B cell (primary cell): ENCODE data around the gene TMEM238.

Experiments
- EZH2 ChIP-seq: IDR thresholded peaks from 2 replicates; pipeline ENCODE4 v1.6.1; 2012; ENCODE audit warnings: borderline replicate concordance, low read depth, mild to moderate bottlenecking, moderate library complexity, low read length; ENCODE audit not compliant: insufficient read depth, poor library complexity, severe bottlenecking
- TF ChIP-seq, protein P1 (sequence below): fragments of 200-600 bp; IDR thresholded peaks from one replicate; pipeline ENCODE4 v1.8.0; 2022; ENCODE audit warnings: antibody characterized with exemption, mild to moderate bottlenecking

DNA sequence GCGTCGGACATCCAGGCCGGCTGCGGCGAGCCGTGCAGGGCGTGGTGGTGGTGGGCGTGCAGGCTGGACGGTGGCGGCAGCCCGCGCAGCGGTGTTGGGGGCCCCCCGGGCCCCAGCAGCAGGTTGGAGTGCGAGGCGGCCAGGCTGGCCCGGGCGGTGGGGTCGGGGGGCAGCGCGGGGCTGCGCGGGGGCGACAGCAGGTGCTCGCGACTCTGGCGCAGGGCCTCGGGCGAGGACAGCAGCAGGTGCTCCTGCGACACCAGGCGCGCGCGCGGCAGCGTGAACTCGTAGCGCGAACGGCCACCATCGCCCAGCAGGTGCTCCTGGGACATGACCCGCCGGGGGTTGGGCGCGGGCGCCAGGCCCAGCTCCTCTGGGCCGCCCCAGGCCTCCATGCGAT, 49.2 kb upstream of the TMEM238 start:
- TF ChIP-seq, protein P1, sequence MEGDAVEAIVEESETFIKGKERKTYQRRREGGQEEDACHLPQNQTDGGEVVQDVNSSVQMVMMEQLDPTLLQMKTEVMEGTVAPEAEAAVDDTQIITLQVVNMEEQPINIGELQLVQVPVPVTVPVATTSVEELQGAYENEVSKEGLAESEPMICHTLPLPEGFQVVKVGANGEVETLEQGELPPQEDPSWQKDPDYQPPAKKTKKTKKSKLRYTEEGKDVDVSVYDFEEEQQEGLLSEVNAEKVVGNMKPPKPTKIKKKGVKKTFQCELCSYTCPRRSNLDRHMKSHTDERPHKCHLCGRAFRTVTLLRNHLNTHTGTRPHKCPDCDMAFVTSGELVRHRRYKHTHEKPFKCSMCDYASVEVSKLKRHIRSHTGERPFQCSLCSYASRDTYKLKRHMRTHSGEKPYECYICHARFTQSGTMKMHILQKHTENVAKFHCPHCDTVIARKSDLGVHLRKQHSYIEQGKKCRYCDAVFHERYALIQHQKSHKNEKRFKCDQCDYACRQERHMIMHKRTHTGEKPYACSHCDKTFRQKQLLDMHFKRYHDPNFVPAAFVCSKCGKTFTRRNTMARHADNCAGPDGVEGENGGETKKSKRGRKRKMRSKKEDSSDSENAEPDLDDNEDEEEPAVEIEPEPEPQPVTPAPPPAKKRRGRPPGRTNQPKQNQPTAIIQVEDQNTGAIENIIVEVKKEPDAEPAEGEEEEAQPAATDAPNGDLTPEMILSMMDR = no peak
- no peak for TF ChIP-seq EZH2
